MG63 (cell line): ENCODE measurements around the gene SH2D6. TPM values are rescaled to one million over a fixed set of nuclear protein-coding genes. Genes with fewer than 3 reads are reported as not detected.

Source experiments
- DNase-seq: peaks from one replicate; pipeline ENCODE4 v3.0.0-alpha.2; 2020
- H3K27me3 ChIP-seq: fragments of 250-450 bp; sonication (Bioruptor Pico); 2 replicates; pipeline ENCODE4 v1.5.1; 2020; ENCODE audit warnings: mild to moderate bottlenecking, moderate library complexity
- H3K36me3 ChIP-seq: fragments of 250-450 bp; sonication (Bioruptor Pico); 2 replicates; pipeline ENCODE4 v1.5.1; 2020; ENCODE audit warnings: mild to moderate bottlenecking, moderate library complexity
- H3K4me3 ChIP-seq: fragments of 250-450 bp; sonication (Bioruptor Pico); 2 replicates; pipeline ENCODE4 v1.5.1; 2020; ENCODE audit warnings: mild to moderate bottlenecking, moderate library complexity
- H3K9me3 ChIP-seq: fragments of 250-450 bp; sonication (Bioruptor Pico); 2 replicates; pipeline ENCODE4 v1.5.1; 2020; ENCODE audit warnings: mild to moderate bottlenecking, moderate library complexity
- total RNA-seq: library from RNA; depleted of rRNA; stranded (reverse); fragments of >200 nt; shearing (Covaris generic); gene quantifications from 2 replicates; pipeline ENCODE4 v1.2.3, GENCODE V29; 2014; ENCODE audit warnings: low replicate concordance

SH2D6 gene
- total RNA-seq, 1 experiment from 2014 or later: 1.2 TPM

- H3K9me3 ChIP-seq: no peaks in the 10 kb centered on the region
- no peak for DNase-seq
- no peaks in the 10 kb centered on the region for H3K27me3 ChIP-seq
- no peak overlapping the region for H3K4me3 ChIP-seq
- H3K36me3 ChIP-seq: no peaks in the 10 kb centered on the region
These were observed 26.2 kb downstream of the SH2D6 start for GRCh38 chr2:85444629-85445172.

- peak; percentile 89 for DNase-seq
- H3K36me3 ChIP-seq: no peaks in the 10 kb centered on the region
- H3K9me3 ChIP-seq: no peaks in the 10 kb centered on the region
- no peak overlapping the region for H3K4me3 ChIP-seq
- no peaks in the 10 kb centered on the region for H3K27me3 ChIP-seq
These were observed 27.1 kb downstream of the SH2D6 start for GRCh38 chr2:85445316-85446295.

GRCh38 chr2:85446296-85447221, 28.0 kb downstream of the SH2D6 start:
- Histone ChIP-seq H3K4me3 (no peak overlapping the region), H3K36me3 (no peaks in the 10 kb centered on the region), H3K9me3 (no peaks in the 10 kb centered on the region), H3K27me3 (no peaks in the 10 kb centered on the region)
- no peak for DNase-seq

- Histone ChIP-seq H3K36me3 (no peaks in the 10 kb centered on the region), H3K4me3 (no peak overlapping the region), H3K27me3 (no peaks in the 10 kb centered on the region), H3K9me3 (no peaks in the 10 kb centered on the region)
- DNase-seq: no peak
These were observed 28.7 kb downstream of the SH2D6 start for GRCh38 chr2:85447222-85447585.

GRCh38 chr2:85448461-85449213, 30.1 kb downstream of the SH2D6 start:
- H3K36me3 ChIP-seq: no peaks in the 10 kb centered on the region
- DNase-seq: no peak
- no peaks in the 10 kb centered on the region for H3K9me3 ChIP-seq
- no peak overlapping the region for H3K4me3 ChIP-seq
- no peaks in the 10 kb centered on the region for H3K27me3 ChIP-seq

- Histone ChIP-seq H3K9me3 (no peaks in the 10 kb centered on the region), H3K36me3 (no peaks in the 10 kb centered on the region), H3K4me3 (no peak overlapping the region), H3K27me3 (no peaks in the 10 kb centered on the region)
- DNase-seq: no peak
These were observed 30.7 kb downstream of the SH2D6 start for GRCh38 chr2:85449214-85449588.

GRCh38 chr2:85452237-85452636, 33.7 kb downstream of the SH2D6 start:
- Histone ChIP-seq H3K27me3 (no peaks in the 10 kb centered on the region), H3K9me3 (no peaks in the 10 kb centered on the region), H3K4me3 (no peak overlapping the region), H3K36me3 (no peaks in the 10 kb centered on the region)
- no peak for DNase-seq

GRCh38 chr2:85453571-85453970, 35.1 kb downstream of the SH2D6 start:
- H3K4me3 ChIP-seq: no peak overlapping the region
- H3K9me3 ChIP-seq: no peaks in the 10 kb centered on the region
- DNase-seq: no peak
- H3K27me3 ChIP-seq: no peaks in the 10 kb centered on the region
- H3K36me3 ChIP-seq: no peaks in the 10 kb centered on the region

GRCh38 chr2:85455552-85456090, 37.1 kb downstream of the SH2D6 start:
- H3K9me3 ChIP-seq: no peaks in the 10 kb centered on the region
- no peak overlapping the region for H3K4me3 ChIP-seq
- H3K36me3 ChIP-seq: no peaks in the 10 kb centered on the region
- no peak for DNase-seq
- no peaks in the 10 kb centered on the region for H3K27me3 ChIP-seq

GRCh38 chr2:85457043-85457442, 38.5 kb downstream of the SH2D6 start:
- no peaks in the 10 kb centered on the region for H3K27me3 ChIP-seq
- H3K4me3 ChIP-seq: no peak overlapping the region
- no peaks in the 10 kb centered on the region for H3K9me3 ChIP-seq
- no peaks in the 10 kb centered on the region for H3K36me3 ChIP-seq
- DNase-seq: no peak

GRCh38 chr2:85457877-85458316, 39.4 kb downstream of the SH2D6 start:
- no peak overlapping the region for H3K4me3 ChIP-seq
- no peaks in the 10 kb centered on the region for H3K36me3 ChIP-seq
- H3K27me3 ChIP-seq: no peaks in the 10 kb centered on the region
- DNase-seq: peak; percentile 92
- no peaks in the 10 kb centered on the region for H3K9me3 ChIP-seq

- H3K27me3 ChIP-seq: no peaks in the 10 kb centered on the region
- H3K36me3 ChIP-seq: no peaks in the 10 kb centered on the region
- H3K9me3 ChIP-seq: no peaks in the 10 kb centered on the region
- DNase-seq: peak; percentile 82
- no peak overlapping the region for H3K4me3 ChIP-seq
These were observed 40.4 kb downstream of the SH2D6 start for GRCh38 chr2:85458601-85459563.

- Histone ChIP-seq H3K27me3 (no peaks in the 10 kb centered on the region), H3K9me3 (no peaks in the 10 kb centered on the region), H3K4me3 (no peak overlapping the region), H3K36me3 (no peaks in the 10 kb centered on the region)
- no peak for DNase-seq
These were observed 41.3 kb downstream of the SH2D6 start for GRCh38 chr2:85459771-85460170.

GRCh38 chr2:85462322-85462721, 43.8 kb downstream of the SH2D6 start:
- no peak for DNase-seq
- Histone ChIP-seq H3K4me3 (no peak overlapping the region), H3K36me3 (no peaks in the 10 kb centered on the region), H3K27me3 (no peaks in the 10 kb centered on the region), H3K9me3 (no peaks in the 10 kb centered on the region)

- H3K9me3 ChIP-seq: no peaks in the 10 kb centered on the region
- H3K36me3 ChIP-seq: no peaks in the 10 kb centered on the region
- H3K27me3 ChIP-seq: no peaks in the 10 kb centered on the region
- no peak overlapping the region for H3K4me3 ChIP-seq
- no peak for DNase-seq
These were observed 49.7 kb downstream of the SH2D6 start for GRCh38 chr2:85468096-85468703.
